Left colon (tissue), 2 donors: ENCODE measurements around the gene UNC5B. TPM values are rescaled to one million over a fixed set of nuclear protein-coding genes. Genes with fewer than 3 reads are reported as not detected.

Experiments used
- ATAC-seq: fragments of 200-7000 bp; cut with Tn5 transposase; one replicate; pipeline ENCODE4 v1.9.1; 2020; ENCODE audit warnings: mild to moderate bottlenecking, moderate library complexity
- DNase-seq, 2 donors: peaks; one replicate each; pipeline ENCODE4 v3.0.0-alpha.2; 2020
- intact Hi-C, 2 donors: fragments of 100-400 bp; cut with DNase I in 1 of 2; cut with micrococcal nuclease in 1 of 2; formaldehyde crosslinking; loops; one replicate each; pipeline versions ENCODE4 v1.11.2 to v1.14.0; 2022; cut with DNase I, micrococcal nuclease
- total RNA-seq, 2 donors: library from RNA; stranded (reverse); fragmentation: NEBNext Ultra II Directional; extraction: Animal tissue kit (Norgen Biotek cat#: 25700); gene quantifications; one replicate each; pipeline ENCODE4 v1.2.1, GENCODE V29; 2021
- donor health status: DM: no; HTN: no; CAD: no.
- donor health status: DM: yes; HTN: yes; CAD: no.

UNC5B gene
- total RNA-seq, 2 donors from 2014 or later: 19.4 to 32.4 TPM

GRCh38 chr10:71351628-71352319 is 139.4 kb downstream of the UNC5B start:
- peak; percentile 44 to 71 for DNase-seq
- peak; percentile 71 for ATAC-seq
- intact Hi-C loops: no loop called here

Other genes with a start within 250 kb of the UNC5B start
- 1 to 10 TPM; 4.1 to 6.7 TPM for gene SLC29A3, start 106.7 kb downstream of the UNC5B start, total RNA-seq
- 1 to 10 TPM; 2.2 to 2.5 TPM for gene CDH23, start 184.3 kb downstream of the UNC5B start, total RNA-seq